Gastrocnemius medialis (tissue), 4 donors: Measurements from ENCODE around the gene SFMBT2. TPM values are rescaled to one million over a fixed set of nuclear protein-coding genes. Genes with fewer than 3 reads are reported as not detected.

Experiments
- ATAC-seq, 2 donors: fragments of 150-250 bp; one replicate each; pipeline ENCODE4 v1.9.1; 2016
- DNase-seq, 2 donors: peaks; one replicate each; pipeline ENCODE4 v3.0.0-alpha.2; 2019
- H3K27ac ChIP-seq, 4 donors: fragments of 200-600 bp; sonication (generic); 1 replicate in 1 of 4; 2 replicates in 3 of 4; pipeline ENCODE4 v1.5.1; 2016 to 2018; ENCODE audit warnings: mild to moderate bottlenecking in 2 of 4, moderate library complexity in 1 of 4
- H3K27me3 ChIP-seq, 3 donors: fragments of 200-600 bp; sonication (generic) in 2 of 3; 1 replicate in 1 of 3; 2 replicates in 2 of 3; pipeline versions ENCODE4 v1.5.1 to v1.6.0; 2016 to 2019; ENCODE audit warnings: mild to moderate bottlenecking in 1 of 3, moderate library complexity in 1 of 3
- H3K36me3 ChIP-seq, 2 donors: fragments of 200-600 bp; sonication (generic) in 1 of 2; one replicate each; pipeline ENCODE4 v1.5.1; 2017 to 2018
- H3K4me1 ChIP-seq, 2 donors: fragments of 200-600 bp; sonication (generic) in 1 of 2; one replicate each; pipeline ENCODE4 v1.5.1; 2016 to 2017; ENCODE audit warnings: mild to moderate bottlenecking in 2 of 2
- H3K4me3 ChIP-seq, 4 donors: fragments of 200-600 bp; sonication (generic) in 3 of 4; 1 replicate in 1 of 4; 2 replicates in 3 of 4; pipeline ENCODE4 v1.5.1; 2016 to 2019; ENCODE audit warnings: mild to moderate bottlenecking in 2 of 4
- H3K9me3 ChIP-seq, 3 donors: fragments of 200-600 bp; sonication (generic) in 2 of 3; 1 replicate in 1 of 3; 2 replicates in 2 of 3; pipeline ENCODE4 v1.5.1; 2016 to 2019
- CTCF ChIP-seq, 5 experiments: fragments of 450-650 bp in 3 of 5; fragments of 200-600 bp in 2 of 5; sonication (generic) in 2 of 5; IDR thresholded peaks in 4 of 5; conservative IDR thresholded peaks in 1 of 5; 1 replicate in 4 of 5; 2 replicates in 1 of 5; pipeline ENCODE4 v1.5.1; 2016 to 2019; ENCODE audit warnings: antibody characterized with exemption in 5 of 5, mild to moderate bottlenecking in 3 of 5, moderate library complexity in 3 of 5
- POLR2A ChIP-seq, 2 donors: fragments of 450-650 bp; IDR thresholded peaks; one replicate each; pipeline ENCODE4 v1.6.1; 2017; ENCODE audit warnings: antibody characterized with exemption in 2 of 2, mild to moderate bottlenecking in 2 of 2, moderate library complexity in 2 of 2
- in situ Hi-C, 4 donors: fragments of 200-750 bp; cut with MboI; loops; one replicate each; pipeline versions ENCODE4 v1.15.0 to v1.8.0; 2017; ENCODE audit warnings: low sequenced_read_pairs in 4 of 4
- intact Hi-C: fragments of 100-400 bp; cut with DNase I; formaldehyde crosslinking; loops from one replicate; pipeline ENCODE4 v1.15.1; 2023; ENCODE audit warnings: low total_unique reads
- total RNA-seq, 4 donors: library from RNA; depleted of rRNA; stranded (reverse); fragments of >200 nt; gene quantifications; one replicate each; pipeline versions ENCODE4 v1.1.0 to v1.2.3, GENCODE V29; 2016

The SFMBT2 gene
- total RNA-seq, 4 donors from 2014 or later = 1.1 to 6.9 (median 2.1) TPM

- DNase-seq (no peak), ATAC-seq (no peak)
- TF ChIP-seq CTCF (IDR thresholded peaks at IDR 0.05 in 4 of 5, conservative IDR thresholded peaks at IDR 0.05 in 1 of 5) = no peak
- TF ChIP-seq POLR2A (IDR thresholded peaks at IDR 0.05) = no peak
- H3K4me3 ChIP-seq = no peak overlapping the region
- no peaks in the 10 kb centered on the region for H3K4me1 ChIP-seq
- in situ Hi-C loops = no loop called here
- H3K27ac ChIP-seq = no peak overlapping the region
- intact Hi-C loops = no loop called here
- H3K27me3 ChIP-seq = no peaks in the 10 kb centered on the region
- no peaks in the 10 kb centered on the region for H3K9me3 ChIP-seq
- no peaks in the 10 kb centered on the region for H3K36me3 ChIP-seq
These were observed 127.6 kb downstream of the SFMBT2 start for GRCh38 chr10:7283246-7283645.

DNA sequence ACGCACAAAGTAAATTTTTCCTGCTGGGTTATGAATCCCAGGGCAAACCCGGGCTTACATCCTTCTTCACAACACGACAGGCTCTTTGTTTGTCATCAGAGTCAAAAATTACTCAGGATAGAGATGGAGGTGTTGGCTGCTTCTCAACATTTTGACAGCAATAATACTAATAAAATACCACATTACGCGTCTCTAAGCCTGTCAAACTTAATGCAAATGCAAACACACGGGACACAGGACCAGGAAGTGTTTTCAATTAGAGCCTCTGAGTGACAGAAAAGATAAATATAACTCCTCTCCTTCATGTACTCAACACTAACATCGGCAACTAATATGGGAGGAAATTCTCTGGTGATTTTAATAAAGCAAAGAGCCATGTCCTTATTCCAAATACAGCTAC lies 128.4 kb downstream of the SFMBT2 start:
- TF ChIP-seq POLR2A (IDR thresholded peaks at IDR 0.05) = no peak
- TF ChIP-seq CTCF (IDR thresholded peaks at IDR 0.05 in 4 of 5, conservative IDR thresholded peaks at IDR 0.05 in 1 of 5) = no peak
- ATAC-seq = no peak
- Histone ChIP-seq H3K4me3 (no peak overlapping the region), H3K4me1 (no peaks in the 10 kb centered on the region), H3K27me3 (no peaks in the 10 kb centered on the region), H3K9me3 (no peaks in the 10 kb centered on the region), H3K36me3 (no peaks in the 10 kb centered on the region), H3K27ac (no peak overlapping the region)
- DNase-seq = no peak
- intact Hi-C loops (no loop called here), in situ Hi-C loops (no loop called here)

DNA sequence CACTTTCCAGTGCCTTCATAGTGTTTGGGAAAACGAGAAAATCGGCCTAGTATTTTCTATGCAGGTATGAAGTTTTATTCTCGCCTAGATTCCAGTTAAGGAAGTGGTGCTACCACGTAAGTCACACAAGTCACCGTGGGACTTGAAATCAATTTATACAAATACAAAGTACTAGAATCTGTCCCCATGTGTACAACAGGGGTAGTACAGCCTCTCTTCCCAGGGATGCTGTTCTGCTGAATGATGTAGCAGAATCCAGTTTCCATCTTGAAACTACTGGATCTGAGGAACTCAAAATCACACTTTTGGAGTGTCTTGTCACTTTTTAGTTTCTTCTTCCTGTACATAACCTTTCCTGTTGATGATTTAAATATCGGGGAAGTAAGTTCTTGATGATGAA lies 129.4 kb downstream of the SFMBT2 start:
- TF ChIP-seq POLR2A (IDR thresholded peaks at IDR 0.05) (no peak), CTCF (IDR thresholded peaks at IDR 0.05 in 4 of 5, conservative IDR thresholded peaks at IDR 0.05 in 1 of 5) (no peak)

DNA sequence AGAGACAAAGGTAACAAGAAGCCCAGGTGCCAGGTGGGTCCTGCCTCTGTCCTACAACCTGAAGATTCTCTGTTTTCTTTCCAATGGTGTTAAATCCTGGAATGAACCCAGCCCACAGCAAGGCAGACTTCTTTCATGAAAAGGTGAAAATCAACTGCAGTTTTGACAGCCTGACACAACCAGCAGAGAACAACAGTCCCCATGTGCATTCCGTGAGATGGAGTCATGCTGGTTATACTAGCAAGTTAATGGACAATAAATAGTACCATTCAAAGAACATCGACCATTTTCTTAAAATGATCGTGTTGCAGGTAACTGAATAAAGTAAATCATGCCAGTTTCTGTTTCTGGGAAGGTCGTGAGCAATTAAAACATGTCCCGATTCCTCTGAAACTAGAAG lies 131.5 kb downstream of the SFMBT2 start:
- intact Hi-C loops = no loop called here
- ATAC-seq = no peak

More for the DNA sequence above, 129.4 kb downstream of the SFMBT2 start:
- Histone ChIP-seq H3K36me3 (no peaks in the 10 kb centered on the region), H3K9me3 (no peaks in the 10 kb centered on the region), H3K4me1 (no peaks in the 10 kb centered on the region), H3K4me3 (no peak overlapping the region), H3K27ac (no peak overlapping the region), H3K27me3 (no peaks in the 10 kb centered on the region)
- DNase-seq (no peak), ATAC-seq (no peak)
- in situ Hi-C loops = no loop called here
- intact Hi-C loops = no loop called here

More for the DNA sequence above, 131.5 kb downstream of the SFMBT2 start:
- Histone ChIP-seq H3K4me1 (peaks cover 0 to 5% of the 10 kb centered on the region in 2 donors), H3K4me3 (no peak overlapping the region), H3K27ac (no peak overlapping the region), H3K9me3 (no peaks in the 10 kb centered on the region), H3K27me3 (no peaks in the 10 kb centered on the region), H3K36me3 (no peaks in the 10 kb centered on the region)
- in situ Hi-C loops = no loop called here
- DNase-seq = no peak
- TF ChIP-seq POLR2A (IDR thresholded peaks at IDR 0.05) (no peak), CTCF (IDR thresholded peaks at IDR 0.05 in 4 of 5, conservative IDR thresholded peaks at IDR 0.05 in 1 of 5) (no peak)
